Vagina (tissue), 2 donors: ENCODE results near the gene EPHB1.

Experiments
- POLR2A ChIP-seq, 2 donors: fragments of 450-650 bp; IDR thresholded peaks; one replicate each; pipeline ENCODE4 v1.6.1; 2017; ENCODE audit warnings: antibody characterized with exemption in 2 of 2, mild to moderate bottlenecking in 2 of 2, moderate library complexity in 2 of 2
- TF ChIP-seq, protein P1 (sequence below), 3 experiments: fragments of 450-650 bp in 2 of 3; fragments of 200-600 bp in 1 of 3; sonication (generic) in 1 of 3; IDR thresholded peaks; one replicate each; pipeline ENCODE4 v1.5.1; 2017 to 2019; ENCODE audit warnings: antibody characterized with exemption in 3 of 3, mild to moderate bottlenecking in 2 of 3, moderate library complexity in 2 of 3

DNA sequence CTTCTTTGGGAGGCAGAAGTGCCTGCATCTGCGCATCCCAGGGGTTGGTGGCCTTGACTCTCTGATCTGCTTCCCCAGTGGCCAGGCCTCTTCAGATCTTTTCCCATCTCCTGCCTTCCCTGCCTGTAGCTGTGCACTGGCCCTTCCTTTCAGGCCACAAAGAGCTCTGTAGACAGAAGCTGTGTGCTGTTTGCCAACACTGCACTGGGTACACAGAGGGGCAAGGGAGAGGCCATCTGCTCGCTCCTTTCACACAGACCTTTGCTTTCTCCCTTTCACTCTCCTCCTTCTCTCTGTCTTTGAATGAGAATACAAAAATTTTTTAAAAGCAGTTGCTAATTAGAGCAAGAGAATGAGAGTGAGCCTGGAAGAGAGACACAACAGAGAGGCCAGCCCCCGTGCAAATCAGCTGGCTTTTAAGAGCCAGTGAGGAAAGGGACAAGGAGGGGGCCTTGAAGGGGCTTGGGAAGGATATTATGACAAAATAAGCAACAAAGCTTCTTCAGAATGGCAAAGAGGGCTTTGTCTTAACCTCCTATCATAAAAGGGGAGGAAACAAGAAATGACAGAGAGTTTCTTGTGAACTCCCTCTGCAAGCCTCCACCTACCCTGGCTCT is 170.9 kb downstream of the EPHB1 start:
- TF ChIP-seq, protein P1, sequence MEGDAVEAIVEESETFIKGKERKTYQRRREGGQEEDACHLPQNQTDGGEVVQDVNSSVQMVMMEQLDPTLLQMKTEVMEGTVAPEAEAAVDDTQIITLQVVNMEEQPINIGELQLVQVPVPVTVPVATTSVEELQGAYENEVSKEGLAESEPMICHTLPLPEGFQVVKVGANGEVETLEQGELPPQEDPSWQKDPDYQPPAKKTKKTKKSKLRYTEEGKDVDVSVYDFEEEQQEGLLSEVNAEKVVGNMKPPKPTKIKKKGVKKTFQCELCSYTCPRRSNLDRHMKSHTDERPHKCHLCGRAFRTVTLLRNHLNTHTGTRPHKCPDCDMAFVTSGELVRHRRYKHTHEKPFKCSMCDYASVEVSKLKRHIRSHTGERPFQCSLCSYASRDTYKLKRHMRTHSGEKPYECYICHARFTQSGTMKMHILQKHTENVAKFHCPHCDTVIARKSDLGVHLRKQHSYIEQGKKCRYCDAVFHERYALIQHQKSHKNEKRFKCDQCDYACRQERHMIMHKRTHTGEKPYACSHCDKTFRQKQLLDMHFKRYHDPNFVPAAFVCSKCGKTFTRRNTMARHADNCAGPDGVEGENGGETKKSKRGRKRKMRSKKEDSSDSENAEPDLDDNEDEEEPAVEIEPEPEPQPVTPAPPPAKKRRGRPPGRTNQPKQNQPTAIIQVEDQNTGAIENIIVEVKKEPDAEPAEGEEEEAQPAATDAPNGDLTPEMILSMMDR (IDR thresholded peaks at IDR 0.05): no peak
- TF ChIP-seq POLR2A (IDR thresholded peaks at IDR 0.05): no peak
